ENCODE results near the gene HEATR5A. TPM values are rescaled to one million over a fixed set of nuclear protein-coding genes. Genes with fewer than 3 reads are reported as not detected.

Gene HEATR5A
- total RNA-seq, 4 donors from 2014 or later: 33.8 to 39.9 (median 35.5) TPM

- no peak for ATAC-seq
- no peaks in the 10 kb centered on the region for H3K4me1 ChIP-seq
- TF ChIP-seq CTCF (IDR thresholded peaks at IDR 0.05): no peak
- no peak for TF ChIP-seq POLR2A (IDR thresholded peaks at IDR 0.05)
- TF ChIP-seq POLR2AphosphoS5 (IDR thresholded peaks at IDR 0.05): no peak
- no peak for TF ChIP-seq EP300 (IDR thresholded peaks at IDR 0.05)
- no peaks in the 10 kb centered on the region for H3K27me3 ChIP-seq
- no peaks in the 10 kb centered on the region for H3K9me3 ChIP-seq
- H3K27ac ChIP-seq: no peak overlapping the region
- peaks cover 0 to 6% of the 10 kb centered on the region in 2 donors for H3K36me3 ChIP-seq
- WGBS, 2 donors (ENCODE audit: low coverage in 1 of 2): 39% methylated on average over 2 of the region's 2 CpGs; no CpG with 5 or more reads in 1 of the 2 donors
- no peak overlapping the region for H3K4me3 ChIP-seq
These were observed 6.3 kb upstream of the HEATR5A start for GRCh38 chr14:31426663-31427062.

- ATAC-seq: no peak
- Histone ChIP-seq H3K9me3 (no peaks in the 10 kb centered on the region), H3K27ac (no peak overlapping the region), H3K27me3 (no peaks in the 10 kb centered on the region), H3K4me3 (no peak overlapping the region), H3K36me3 (peaks cover 0 to 6% of the 10 kb centered on the region in 2 donors), H3K4me1 (peaks cover 0 to 5% (median 0%) of the 10 kb centered on the region in 3 donors)
- no peak for TF ChIP-seq POLR2AphosphoS5 (IDR thresholded peaks at IDR 0.05)
- no peak for TF ChIP-seq POLR2A (IDR thresholded peaks at IDR 0.05)
- no peak for TF ChIP-seq CTCF (IDR thresholded peaks at IDR 0.05)
- TF ChIP-seq EP300 (IDR thresholded peaks at IDR 0.05): no peak
These were observed 5.6 kb upstream of the HEATR5A start for GRCh38 chr14:31425905-31426304.

- no peak for ATAC-seq
- Histone ChIP-seq H3K4me1 (peaks cover 0 to 40% (median 3%) of the 10 kb centered on the region in 3 donors), H3K9me3 (no peaks in the 10 kb centered on the region), H3K27ac (peak overlapping the region in 2 of 4 donors; percentile 63 to 94), H3K4me3 (peak overlapping the region; percentile 59 to 96), H3K36me3 (no peaks in the 10 kb centered on the region), H3K27me3 (no peaks in the 10 kb centered on the region)
- WGBS, 2 donors (ENCODE audit: low coverage in 1 of 2): 81 to 84% methylated on average over 5 of the region's 5 CpGs
- TF ChIP-seq CTCF (IDR thresholded peaks at IDR 0.05): no peak
- no peak for TF ChIP-seq EP300 (IDR thresholded peaks at IDR 0.05)
These were observed 850 bp upstream of the HEATR5A start for GRCh38 chr14:31421200-31421599.

- Histone ChIP-seq H3K4me3 (peak overlapping the region; percentile 59 to 96), H3K4me1 (peaks cover 0 to 52% (median 3%) of the 10 kb centered on the region in 3 donors), H3K36me3 (no peaks in the 10 kb centered on the region), H3K27me3 (no peaks in the 10 kb centered on the region), H3K27ac (peak overlapping the region; percentile 48 to 95 (median 93)), H3K9me3 (no peaks in the 10 kb centered on the region)
- WGBS, 2 donors (ENCODE audit: low coverage in 1 of 2): 2% methylated on average over 18 of the region's 33 CpGs; no CpG with 5 or more reads in 1 of the 2 donors
- peak; percentile 65 for ATAC-seq
- TF ChIP-seq EP300 (IDR thresholded peaks at IDR 0.05): no peak
- no peak for TF ChIP-seq CTCF (IDR thresholded peaks at IDR 0.05)
- no peak for TF ChIP-seq POLR2AphosphoS5 (IDR thresholded peaks at IDR 0.05)
- TF ChIP-seq POLR2A (IDR thresholded peaks at IDR 0.05): no peak
These were observed 407 bp downstream of the HEATR5A start for GRCh38 chr14:31419967-31420318.

- Histone ChIP-seq H3K27me3 (no peaks in the 10 kb centered on the region), H3K36me3 (no peaks in the 10 kb centered on the region), H3K9me3 (no peaks in the 10 kb centered on the region), H3K4me3 (peak overlapping the region; percentile 59 to 96), H3K27ac (peak overlapping the region; percentile 48 to 95 (median 93)), H3K4me1 (peaks cover 2 to 58% (median 3%) of the 10 kb centered on the region in 3 donors)
- no peak for ATAC-seq
- WGBS, 2 donors (ENCODE audit: low coverage in 1 of 2): 2 to 14% methylated on average over 8 to 9 of the region's 9 CpGs
- TF ChIP-seq POLR2A (IDR thresholded peaks at IDR 0.05): no peak
- TF ChIP-seq EP300 (IDR thresholded peaks at IDR 0.05): no peak
- no peak for TF ChIP-seq CTCF (IDR thresholded peaks at IDR 0.05)
- no peak for TF ChIP-seq POLR2AphosphoS5 (IDR thresholded peaks at IDR 0.05)
These were observed 977 bp downstream of the HEATR5A start for GRCh38 chr14:31419179-31419966.

All from gastroesophageal sphincter (tissue), 4 donors.